ENCODE results near the gene STRIP2. TPM values are rescaled to one million over a fixed set of nuclear protein-coding genes. Genes with fewer than 3 reads are reported as not detected.

The STRIP2 gene
- total RNA-seq, 1 experiment from 2014 or later = 10.8 TPM

- no peak overlapping the region for H2AFZ ChIP-seq (ENCODE audit: low read depth, low read length, poor library complexity, severe bottlenecking)
- H3K4me2 ChIP-seq (ENCODE audit: low read length) = no peak overlapping the region
- ChIA-PET POLR2A (interaction anchor here (0.6 kb wide), 1 partner anchor 25 kb away, joined by 3 read pairs; no protein-coding TSS in a partner anchor), CTCF (interaction anchor here (1.7 kb wide), 1 partner anchor 18 kb away, joined by 5 read pairs; no protein-coding TSS in a partner anchor), RAD21 (ENCODE audit: low non-redundant PET in 1 of 2, low total read pairs in 2 of 2, uncharacterized antibody in 2 of 2, unreplicated experiment in 2 of 2) (no interaction called here)
- no peaks in the 10 kb centered on the region for H4K20me1 ChIP-seq (ENCODE audit: insufficient read depth)
- DNase-seq (ENCODE audit: low read depth, low spot score) = no peak
- H3K9me3 ChIP-seq (ENCODE audit: control insufficient read depth in 1 of 2, insufficient read depth in 1 of 2, low read depth in 1 of 2, low read length in 2 of 2) = no peaks in the 10 kb centered on the region
- H3K27me3 ChIP-seq (ENCODE audit: insufficient read depth, low read length) = no peaks in the 10 kb centered on the region
- TF ChIP-seq MAX (IDR thresholded peaks at IDR 0.05) (no peak), SP1 (IDR thresholded peaks at IDR 0.05; ENCODE audit: low read depth) (no peak), JUND (IDR thresholded peaks at IDR 0.05) (no peak), ZBTB33 (IDR thresholded peaks at IDR 0.05; ENCODE audit: extremely low read depth, insufficient replicate concordance, low read length) (no peak), CBX3 (IDR thresholded peaks at IDR 0.05; ENCODE audit: low read depth) (no peak), POLR2A (IDR thresholded peaks at IDR 0.05; ENCODE audit: borderline replicate concordance, extremely low read depth, insufficient read depth, insufficient read length) (no peak), SIN3A (IDR thresholded peaks at IDR 0.05; ENCODE audit: low read depth) (no peak), ZNF274 (IDR thresholded peaks at IDR 0.05; ENCODE audit: low read depth, low read length) (no peak), YY1 (IDR thresholded peaks at IDR 0.05; ENCODE audit: extremely low read depth, insufficient replicate concordance, low read depth, low read length) (no peak)
- TF ChIP-seq, protein P1, sequence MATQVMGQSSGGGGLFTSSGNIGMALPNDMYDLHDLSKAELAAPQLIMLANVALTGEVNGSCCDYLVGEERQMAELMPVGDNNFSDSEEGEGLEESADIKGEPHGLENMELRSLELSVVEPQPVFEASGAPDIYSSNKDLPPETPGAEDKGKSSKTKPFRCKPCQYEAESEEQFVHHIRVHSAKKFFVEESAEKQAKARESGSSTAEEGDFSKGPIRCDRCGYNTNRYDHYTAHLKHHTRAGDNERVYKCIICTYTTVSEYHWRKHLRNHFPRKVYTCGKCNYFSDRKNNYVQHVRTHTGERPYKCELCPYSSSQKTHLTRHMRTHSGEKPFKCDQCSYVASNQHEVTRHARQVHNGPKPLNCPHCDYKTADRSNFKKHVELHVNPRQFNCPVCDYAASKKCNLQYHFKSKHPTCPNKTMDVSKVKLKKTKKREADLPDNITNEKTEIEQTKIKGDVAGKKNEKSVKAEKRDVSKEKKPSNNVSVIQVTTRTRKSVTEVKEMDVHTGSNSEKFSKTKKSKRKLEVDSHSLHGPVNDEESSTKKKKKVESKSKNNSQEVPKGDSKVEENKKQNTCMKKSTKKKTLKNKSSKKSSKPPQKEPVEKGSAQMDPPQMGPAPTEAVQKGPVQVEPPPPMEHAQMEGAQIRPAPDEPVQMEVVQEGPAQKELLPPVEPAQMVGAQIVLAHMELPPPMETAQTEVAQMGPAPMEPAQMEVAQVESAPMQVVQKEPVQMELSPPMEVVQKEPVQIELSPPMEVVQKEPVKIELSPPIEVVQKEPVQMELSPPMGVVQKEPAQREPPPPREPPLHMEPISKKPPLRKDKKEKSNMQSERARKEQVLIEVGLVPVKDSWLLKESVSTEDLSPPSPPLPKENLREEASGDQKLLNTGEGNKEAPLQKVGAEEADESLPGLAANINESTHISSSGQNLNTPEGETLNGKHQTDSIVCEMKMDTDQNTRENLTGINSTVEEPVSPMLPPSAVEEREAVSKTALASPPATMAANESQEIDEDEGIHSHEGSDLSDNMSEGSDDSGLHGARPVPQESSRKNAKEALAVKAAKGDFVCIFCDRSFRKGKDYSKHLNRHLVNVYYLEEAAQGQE (IDR thresholded peaks at IDR 0.05; ENCODE audit: low read depth) = no peak
- TF ChIP-seq, protein P2, sequence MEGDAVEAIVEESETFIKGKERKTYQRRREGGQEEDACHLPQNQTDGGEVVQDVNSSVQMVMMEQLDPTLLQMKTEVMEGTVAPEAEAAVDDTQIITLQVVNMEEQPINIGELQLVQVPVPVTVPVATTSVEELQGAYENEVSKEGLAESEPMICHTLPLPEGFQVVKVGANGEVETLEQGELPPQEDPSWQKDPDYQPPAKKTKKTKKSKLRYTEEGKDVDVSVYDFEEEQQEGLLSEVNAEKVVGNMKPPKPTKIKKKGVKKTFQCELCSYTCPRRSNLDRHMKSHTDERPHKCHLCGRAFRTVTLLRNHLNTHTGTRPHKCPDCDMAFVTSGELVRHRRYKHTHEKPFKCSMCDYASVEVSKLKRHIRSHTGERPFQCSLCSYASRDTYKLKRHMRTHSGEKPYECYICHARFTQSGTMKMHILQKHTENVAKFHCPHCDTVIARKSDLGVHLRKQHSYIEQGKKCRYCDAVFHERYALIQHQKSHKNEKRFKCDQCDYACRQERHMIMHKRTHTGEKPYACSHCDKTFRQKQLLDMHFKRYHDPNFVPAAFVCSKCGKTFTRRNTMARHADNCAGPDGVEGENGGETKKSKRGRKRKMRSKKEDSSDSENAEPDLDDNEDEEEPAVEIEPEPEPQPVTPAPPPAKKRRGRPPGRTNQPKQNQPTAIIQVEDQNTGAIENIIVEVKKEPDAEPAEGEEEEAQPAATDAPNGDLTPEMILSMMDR (IDR thresholded peaks at IDR 0.05 in 2 of 3, conservative IDR thresholded peaks at IDR 0.05 in 1 of 3; ENCODE audit: borderline replicate concordance in 1 of 3, insufficient read depth in 1 of 3, low read depth in 2 of 3, low read length in 2 of 3) = no peak
- no peaks in the 10 kb centered on the region for H3K36me3 ChIP-seq (ENCODE audit: control insufficient read depth in 1 of 2, insufficient read depth in 2 of 2, low read length in 2 of 2)
- no peaks in the 10 kb centered on the region for H3K9me2 ChIP-seq (ENCODE audit: insufficient read depth)
- no peak overlapping the region for H3K27ac ChIP-seq (ENCODE audit: low read depth, low read length)
- no TSS peak for BruUV-seq (replicated peaks)
- H3K4me1 ChIP-seq (ENCODE audit: control insufficient read depth in 1 of 2, insufficient read depth in 2 of 2, low read length in 2 of 2) = no peaks in the 10 kb centered on the region
- no peak overlapping the region for H3K9ac ChIP-seq (ENCODE audit: low read length)
- ATAC-seq = no peak
- H3K79me2 ChIP-seq (ENCODE audit: insufficient read depth, low read length) = no peaks in the 10 kb centered on the region
- intact Hi-C loops (cut with micrococcal nuclease) = no loop called here
- no peak overlapping the region for H3K4me3 ChIP-seq (replicated peaks in 1 of 2; ENCODE audit: low read depth in 1 of 2, low read length in 2 of 2)
Measured at GRCh38 chr7:129394982-129395914, 39.0 kb upstream of the STRIP2 start.
